ENCODE measurements around the gene ARHGAP22. TPM values are rescaled to one million over a fixed set of nuclear protein-coding genes. Genes with fewer than 3 reads are reported as not detected.

The ARHGAP22 gene
- total and polyA plus RNA-seq, 2 experiments from 2014 or later = 4.8 to 10.7 TPM

GRCh38 chr10:48508791-48509772 lies 95.8 kb downstream of the ARHGAP22 start:
- H3F3A ChIP-seq (replicated peaks; ENCODE audit: low read depth) = no peaks in the 10 kb centered on the region
- 0 out of 2 replicates have a peak, but pooled peaks cover 7% of the 10 kb centered on the region for H4K20me1 ChIP-seq (replicated peaks; ENCODE audit: insufficient read depth)
- Mint-ChIP-seq H3K27me3 (ENCODE audit: insufficient read depth, low read depth, poor library complexity) (peaks cover 11% of the 10 kb centered on the region), H3K9me3 (peaks cover 7% of the 10 kb centered on the region; the same call in 2 of the 3 replicates), H3K36me3 (ENCODE audit: low read depth) (peaks cover 3% of the 10 kb centered on the region; the same call in 2 of the 3 replicates), H3K27ac (no peak overlapping the region), H3K4me3 (no peak overlapping the region), H3K4me1 (peaks cover 26% of the 10 kb centered on the region)
- ATAC-seq (no peak), DNase-seq (ENCODE audit: low spot score) (no peak)
- H3K36me3 ChIP-seq (ENCODE audit: insufficient read depth) = no peaks in the 10 kb centered on the region
- H3K4me1 ChIP-seq (ENCODE audit: insufficient read depth) = no peaks in the 10 kb centered on the region; the same call in 1 of the 2 replicates
- no peak overlapping the region for H3K4me3 ChIP-seq
- no peaks in the 10 kb centered on the region for H3K27me3 ChIP-seq (ENCODE audit: insufficient read depth)
- peaks cover 30% of the 10 kb centered on the region for H3K79me2 ChIP-seq (replicated peaks; ENCODE audit: insufficient read depth)
- no peak overlapping the region for H3K27ac ChIP-seq (ENCODE audit: low read depth)
- H3K4me2 ChIP-seq = no peak overlapping the region
- H2AFZ ChIP-seq = no peak overlapping the region
- no peaks in the 10 kb centered on the region for H3K9me2 ChIP-seq (ENCODE audit: insufficient read depth)
- TF ChIP-seq ZNF114 (CRISPR knock-in tag; IDR thresholded peaks at IDR 0.05) (no peak), STAT1 (IDR thresholded peaks at IDR 0.05; ENCODE audit: unreplicated experiment) (no peak), POLR2AphosphoS5 (IDR thresholded peaks at IDR 0.05; ENCODE audit: low read depth) (no peak), JUNB (IDR thresholded peaks at IDR 0.05; ENCODE audit: unreplicated experiment) (no peak), EZH2phosphoT487 (IDR thresholded peaks at IDR 0.05; ENCODE audit: unreplicated experiment) (no peak)

GRCh38 chr10:48507933-48508790 lies 96.7 kb downstream of the ARHGAP22 start:
- Histone ChIP-seq H4K20me1 (replicated peaks; ENCODE audit: insufficient read depth) (0 out of 2 replicates have a peak, but pooled peaks cover 7% of the 10 kb centered on the region), H3K4me2 (no peak overlapping the region)
- no peak overlapping the region for H3K27ac Mint-ChIP-seq

More at GRCh38 chr10:48507933-48508790, 96.7 kb downstream of the ARHGAP22 start:
- Histone ChIP-seq H2AFZ (no peak overlapping the region), H3K4me1 (ENCODE audit: insufficient read depth) (no peaks in the 10 kb centered on the region; the same call in 1 of the 2 replicates), H3K79me2 (replicated peaks; ENCODE audit: insufficient read depth) (peaks cover 21% of the 10 kb centered on the region), H3K36me3 (ENCODE audit: insufficient read depth) (no peaks in the 10 kb centered on the region), H3K4me3 (no peak overlapping the region), H3F3A (replicated peaks; ENCODE audit: low read depth) (no peaks in the 10 kb centered on the region), H3K27ac (ENCODE audit: low read depth) (no peak overlapping the region), H3K9me2 (ENCODE audit: insufficient read depth) (no peaks in the 10 kb centered on the region), H3K27me3 (ENCODE audit: insufficient read depth) (no peaks in the 10 kb centered on the region)
- no peak for DNase-seq (ENCODE audit: low spot score)
- TF ChIP-seq REST (IDR thresholded peaks at IDR 0.05; ENCODE audit: unreplicated experiment) (no peak), ETS1 (IDR thresholded peaks at IDR 0.05) (no peak), STAT1 (IDR thresholded peaks at IDR 0.05; ENCODE audit: unreplicated experiment) (no peak), NANOG (IDR thresholded peaks at IDR 0.05; ENCODE audit: borderline replicate concordance) (no peak), EZH2phosphoT487 (IDR thresholded peaks at IDR 0.05; ENCODE audit: unreplicated experiment) (no peak), ZNF331 (CRISPR knock-in tag; IDR thresholded peaks at IDR 0.05; ENCODE audit: low read depth) (no peak)
- Mint-ChIP-seq H3K27me3 (ENCODE audit: insufficient read depth, low read depth, poor library complexity) (peaks cover 11% of the 10 kb centered on the region), H3K36me3 (ENCODE audit: low read depth) (no peaks in the 10 kb centered on the region), H3K4me1 (peaks cover 26% of the 10 kb centered on the region), H3K4me3 (no peak overlapping the region), H3K9me3 (0 out of 3 replicates have a peak, but pooled peaks cover under 1% of the 10 kb centered on the region)
- no peak for ATAC-seq

Measured in GM23338 (cell line).